GM12878 (cell line): ENCODE results near the gene AFF1. TPM values are rescaled to one million over a fixed set of nuclear protein-coding genes. Genes with fewer than 3 reads are reported as not detected.

Source experiments
- ATF7 ChIP-seq: fragments of 450-650 bp; IDR thresholded peaks from 2 replicates; pipeline ENCODE4 v1.6.1; 2016; ENCODE audit warnings: low read depth, mild to moderate bottlenecking
- CBX3 ChIP-seq: fragments of 200-600 bp; sonication (generic); IDR thresholded peaks from 2 replicates; pipeline ENCODE4 v1.6.1; 2016; ENCODE audit warnings: low read depth, borderline replicate concordance
- NBN ChIP-seq: fragments of 450-650 bp; IDR thresholded peaks from 2 replicates; pipeline ENCODE4 v1.6.1; 2016
- NFXL1 ChIP-seq: fragments of 450-650 bp; IDR thresholded peaks from 2 replicates; pipeline ENCODE4 v1.6.1; 2017; ENCODE audit warnings: antibody characterized with exemption, mild to moderate bottlenecking, borderline replicate concordance
- TCF7 ChIP-seq: IDR thresholded peaks from 2 replicates; pipeline ENCODE4 v1.6.1; 2014; ENCODE audit warnings: antibody characterized with exemption, borderline replicate concordance
- YBX1 ChIP-seq: fragments of 450-650 bp; IDR thresholded peaks from 2 replicates; pipeline ENCODE4 v1.6.1; 2016; ENCODE audit warnings: antibody characterized with exemption
- ZNF24 ChIP-seq: fragments of 450-650 bp; IDR thresholded peaks from 2 replicates; pipeline ENCODE4 v1.6.1; 2017; ENCODE audit warnings: antibody characterized with exemption, mild to moderate bottlenecking
- ZNF592 ChIP-seq: fragments of 450-650 bp; IDR thresholded peaks from 2 replicates; pipeline ENCODE4 v1.6.1; 2017; ENCODE audit warnings: mild to moderate bottlenecking, moderate library complexity
- polyA plus RNA-seq, 11 experiments: library from polyadenylated mRNA; depleted of rRNA in 4 of 11; unstranded in 6 of 11; stranded (reverse) in 5 of 11; fragments of >200 nt; fragmentation: Nextera tagmentation in 4 of 11; fragmentation: Illumina TruSeq in 1 of 11; extraction: Ambion mirVana in 4 of 11; extraction: Trizol in 1 of 11; gene quantifications; 1 replicate in 1 of 11; 2 replicates in 10 of 11; pipeline versions ENCODE4 v1.2.1 to v1.2.3, GENCODE V29; 2011 to 2016; ENCODE audit warnings: inconsistent platforms in 2 of 11, missing spikeins in 2 of 11, low read depth in 1 of 11
- total RNA-seq, 4 experiments: library from RNA; depleted of rRNA in 3 of 4; stranded (reverse); fragments of >200 nt in 3 of 4; fragmentation: Illumina TruSeq in 1 of 4; extraction: Trizol in 1 of 4; gene quantifications; 2 replicates each; pipeline versions ENCODE4 v1.2.1 to v1.2.3, GENCODE V29; 2013 to 2021
- TF ChIP-seq, protein P1 (sequence below): IDR thresholded peaks from 2 replicates; pipeline ENCODE4 v1.6.1; 2011; ENCODE audit warnings: mild to moderate bottlenecking, low read depth, low read length, moderate library complexity; ENCODE audit not compliant: insufficient replicate concordance

AFF1 gene
- total and polyA plus RNA-seq, 10 of the 15 experiments (the other 5 are each of a cell fraction or from before 2014, with no cell fraction given): 3.5 to 56.1 (median 21.5) TPM

DNA sequence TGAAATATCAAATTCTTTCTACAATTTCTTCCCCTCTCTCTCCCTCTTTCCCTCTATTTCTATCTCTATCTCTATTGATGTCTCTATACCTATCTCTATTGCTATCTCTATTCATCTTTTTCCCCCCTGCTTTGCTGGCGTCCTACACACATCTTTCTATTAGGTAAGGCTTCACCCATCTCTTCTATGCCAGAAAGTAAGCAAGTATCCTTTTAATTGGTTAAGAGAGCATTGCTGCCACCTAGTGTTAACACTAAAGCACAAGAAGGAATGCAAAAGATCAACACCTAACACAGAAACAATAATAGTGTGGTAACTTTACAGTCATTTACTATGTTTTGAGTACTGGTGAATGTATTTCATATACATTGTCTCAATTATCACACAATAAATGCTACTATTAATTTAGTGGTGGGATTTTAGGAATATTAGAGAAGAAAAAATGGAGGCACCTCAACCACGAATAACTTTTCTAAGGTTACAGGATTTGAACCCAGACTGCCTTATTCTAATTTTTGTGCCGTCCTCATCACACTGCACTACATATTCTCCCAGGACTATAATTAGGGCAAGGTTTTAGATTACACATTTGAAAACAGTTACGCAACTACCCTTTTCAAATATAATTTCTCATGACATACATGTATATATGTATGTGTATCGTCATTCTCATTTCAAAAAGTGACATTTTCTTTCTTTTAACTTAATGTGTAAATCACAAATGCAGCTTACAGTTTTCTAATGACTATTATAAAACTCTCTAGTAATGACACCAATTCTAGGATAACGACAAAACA, 38.9 kb upstream of the AFF1 start (continued):
- peak; percentile 75; the same call in 1 of the 2 replicates for TF ChIP-seq YBX1
- peak; percentile 25; the same call in 1 of the 2 replicates for TF ChIP-seq NBN
- TF ChIP-seq, protein P1, sequence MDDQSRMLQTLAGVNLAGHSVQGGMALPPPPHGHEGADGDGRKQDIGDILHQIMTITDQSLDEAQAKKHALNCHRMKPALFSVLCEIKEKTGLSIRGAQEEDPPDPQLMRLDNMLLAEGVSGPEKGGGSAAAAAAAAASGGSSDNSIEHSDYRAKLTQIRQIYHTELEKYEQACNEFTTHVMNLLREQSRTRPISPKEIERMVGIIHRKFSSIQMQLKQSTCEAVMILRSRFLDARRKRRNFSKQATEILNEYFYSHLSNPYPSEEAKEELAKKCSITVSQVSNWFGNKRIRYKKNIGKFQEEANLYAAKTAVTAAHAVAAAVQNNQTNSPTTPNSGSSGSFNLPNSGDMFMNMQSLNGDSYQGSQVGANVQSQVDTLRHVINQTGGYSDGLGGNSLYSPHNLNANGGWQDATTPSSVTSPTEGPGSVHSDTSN: no peak
- TF ChIP-seq CBX3: no peak
- TF ChIP-seq ATF7: 0 out of 2 replicates have a peak, but pooled peaks have one; percentile 12
- TF ChIP-seq TCF7: no peak
- peak; percentile 46; the same call in 1 of the 2 replicates for TF ChIP-seq ZNF24
- no peak for TF ChIP-seq NFXL1
- peak; percentile 75; the same call in 1 of the 2 replicates for TF ChIP-seq ZNF592
